HEK293 (cell line): ENCODE measurements around the gene RABIF.

ENCODE experiments used
- CTCF ChIA-PET: fragments of 350-600 bp; formaldehyde crosslinking; extraction: SDS; loops from one replicate; lab custom pipeline; 2021; ENCODE audit warnings: antibody characterized with exemption; lab: Yijun Ruan, JAX
- POLR2A ChIA-PET: fragments of 300-600 bp; formaldehyde crosslinking; extraction: SDS; loops from one replicate; lab custom pipeline; 2020; ENCODE audit warnings: antibody characterized with exemption, inconsistent platforms; lab: Yijun Ruan, JAX
- H3K27ac ChIP-seq: fragments of 200-500 bp; sonication (Bioruptor generic); 2 replicates; pipeline ENCODE4 v1.5.1; 2014; ENCODE audit warnings: low read depth, low read length, control low read depth, inconsistent platforms; ENCODE audit errors: extremely low read depth
- H3K36me3 ChIP-seq, 2 experiments: fragments of 200-500 bp in 1 of 2; sonication (Bioruptor generic) in 1 of 2; 1 replicate in 1 of 2; 2 replicates in 1 of 2; pipeline ENCODE4 v1.5.1; 2014 to 2017; ENCODE audit warnings: inconsistent platforms in 2 of 2, low read length in 2 of 2; ENCODE audit not compliant: control insufficient read depth in 2 of 2, insufficient read depth in 1 of 2
- H3K4me1 ChIP-seq: fragments of 200-500 bp; sonication (Bioruptor generic); 2 replicates; pipeline ENCODE4 v1.5.1; 2014; ENCODE audit warnings: mild to moderate bottlenecking, low read length, inconsistent platforms; ENCODE audit not compliant: control insufficient read depth, insufficient read depth
- H3K4me3 ChIP-seq: 2 replicates; pipeline ENCODE4 v1.5.1; 2011; ENCODE audit warnings: low read depth, mild to moderate bottlenecking, control low read depth, low read length, moderate library complexity
- H3K9me3 ChIP-seq: fragments of 200-500 bp; sonication (Bioruptor generic); 2 replicates; pipeline ENCODE4 v1.5.1; 2014; ENCODE audit warnings: low read depth, low read length, inconsistent platforms; ENCODE audit not compliant: control insufficient read depth, insufficient read depth
- GLIS1 ChIP-seq: fragments of 450-650 bp; formaldehyde crosslinking; IDR thresholded peaks from 2 replicates; pipeline ENCODE4 v1.5.1; 2016; ENCODE audit warnings: missing biosample characterization, missing genetic modification characterization
- KLF8 ChIP-seq: fragments of 450-650 bp; formaldehyde crosslinking; IDR thresholded peaks from 2 replicates; pipeline ENCODE4 v1.5.1; 2016; ENCODE audit warnings: missing biosample characterization, missing genetic modification characterization
- ZBTB17 ChIP-seq: fragments of 450-650 bp; formaldehyde crosslinking; IDR thresholded peaks from 2 replicates; pipeline ENCODE4 v1.5.1; 2016; ENCODE audit warnings: missing biosample characterization, missing genetic modification characterization
- ZBTB8A ChIP-seq: fragments of 450-650 bp; formaldehyde crosslinking; IDR thresholded peaks from 2 replicates; pipeline ENCODE4 v1.5.1; 2016; ENCODE audit warnings: missing biosample characterization, missing genetic modification characterization
- ZIC2 ChIP-seq: fragments of 450-650 bp; formaldehyde crosslinking; IDR thresholded peaks from 2 replicates; pipeline ENCODE4 v1.5.1; 2016; ENCODE audit warnings: missing biosample characterization, missing genetic modification characterization
- ZNF16 ChIP-seq: fragments of 450-650 bp; formaldehyde crosslinking; IDR thresholded peaks from 2 replicates; pipeline ENCODE4 v1.5.1; 2016; ENCODE audit warnings: low read depth, missing biosample characterization, missing genetic modification characterization
- ZNF600 ChIP-seq: fragments of 450-650 bp; formaldehyde crosslinking; IDR thresholded peaks from 2 replicates; pipeline ENCODE4 v1.5.1; 2016; ENCODE audit warnings: missing biosample characterization, missing genetic modification characterization
- ZNF660 ChIP-seq: fragments of 450-650 bp; IDR thresholded peaks from 2 replicates; pipeline ENCODE4 v1.5.1; 2018; ENCODE audit warnings: missing biosample characterization, mild to moderate bottlenecking, missing genetic modification characterization
- TF ChIP-seq, protein P1 (sequence below): fragments of 450-650 bp; formaldehyde crosslinking; IDR thresholded peaks from 2 replicates; pipeline ENCODE4 v1.5.1; 2016; ENCODE audit warnings: missing biosample characterization, missing genetic modification characterization
- TF ChIP-seq, protein P2 (sequence below): fragments of 450-650 bp; formaldehyde crosslinking; IDR thresholded peaks from 2 replicates; pipeline ENCODE4 v1.5.1; 2016; ENCODE audit warnings: missing biosample characterization, missing genetic modification characterization
- TF ChIP-seq, protein P3 (sequence below): fragments of 450-650 bp; formaldehyde crosslinking; IDR thresholded peaks from 2 replicates; pipeline ENCODE4 v1.5.1; 2017; ENCODE audit warnings: missing biosample characterization, missing genetic modification characterization
- TF ChIP-seq, protein P4 (sequence below): fragments of 450-650 bp; formaldehyde crosslinking; IDR thresholded peaks from 2 replicates; pipeline ENCODE4 v1.5.1; 2016; ENCODE audit warnings: missing biosample characterization, missing genetic modification characterization

The RABIF gene

DNA sequence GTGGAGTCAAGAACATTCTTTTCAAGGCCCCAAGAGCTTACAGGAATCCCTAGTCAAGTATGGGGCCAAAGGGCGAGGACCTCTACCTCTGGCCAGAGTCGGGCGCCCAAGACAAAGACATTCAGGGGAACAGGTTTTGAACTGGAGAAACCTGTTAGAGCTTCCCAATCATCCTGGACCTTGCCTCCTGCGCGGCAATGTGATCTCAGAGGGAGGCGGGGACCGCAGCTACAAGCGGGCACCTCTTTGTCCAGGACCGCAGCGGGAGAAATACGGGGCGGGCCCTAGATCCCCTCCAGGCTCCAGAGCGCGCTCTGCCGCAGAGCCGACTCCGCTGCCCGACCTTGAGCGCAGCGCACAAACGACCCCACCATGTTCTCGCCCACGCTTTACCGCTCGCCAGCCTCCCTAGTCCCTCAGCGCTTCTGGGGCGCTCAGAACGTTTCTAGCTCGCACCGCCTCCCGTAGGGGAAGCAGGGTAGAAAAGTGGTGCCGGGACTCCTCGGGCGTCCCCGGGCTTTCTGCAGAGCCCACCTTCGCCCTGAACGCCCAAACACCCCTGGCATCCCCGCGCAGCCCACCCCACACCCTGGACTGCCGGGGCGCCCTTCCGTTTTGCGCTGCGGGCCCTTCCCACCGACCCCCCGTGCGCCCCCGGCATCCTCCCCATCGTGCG lies 28.1 kb downstream of the RABIF start (continued):
- TF ChIP-seq ZNF16 (tag by site-specific recombination) (no peak), ZBTB8A (tag by site-specific recombination) (peak; percentile 90), KLF8 (tag by site-specific recombination) (peak; percentile 34; the same call in 1 of the 2 replicates)
- TF ChIP-seq, protein P1, sequence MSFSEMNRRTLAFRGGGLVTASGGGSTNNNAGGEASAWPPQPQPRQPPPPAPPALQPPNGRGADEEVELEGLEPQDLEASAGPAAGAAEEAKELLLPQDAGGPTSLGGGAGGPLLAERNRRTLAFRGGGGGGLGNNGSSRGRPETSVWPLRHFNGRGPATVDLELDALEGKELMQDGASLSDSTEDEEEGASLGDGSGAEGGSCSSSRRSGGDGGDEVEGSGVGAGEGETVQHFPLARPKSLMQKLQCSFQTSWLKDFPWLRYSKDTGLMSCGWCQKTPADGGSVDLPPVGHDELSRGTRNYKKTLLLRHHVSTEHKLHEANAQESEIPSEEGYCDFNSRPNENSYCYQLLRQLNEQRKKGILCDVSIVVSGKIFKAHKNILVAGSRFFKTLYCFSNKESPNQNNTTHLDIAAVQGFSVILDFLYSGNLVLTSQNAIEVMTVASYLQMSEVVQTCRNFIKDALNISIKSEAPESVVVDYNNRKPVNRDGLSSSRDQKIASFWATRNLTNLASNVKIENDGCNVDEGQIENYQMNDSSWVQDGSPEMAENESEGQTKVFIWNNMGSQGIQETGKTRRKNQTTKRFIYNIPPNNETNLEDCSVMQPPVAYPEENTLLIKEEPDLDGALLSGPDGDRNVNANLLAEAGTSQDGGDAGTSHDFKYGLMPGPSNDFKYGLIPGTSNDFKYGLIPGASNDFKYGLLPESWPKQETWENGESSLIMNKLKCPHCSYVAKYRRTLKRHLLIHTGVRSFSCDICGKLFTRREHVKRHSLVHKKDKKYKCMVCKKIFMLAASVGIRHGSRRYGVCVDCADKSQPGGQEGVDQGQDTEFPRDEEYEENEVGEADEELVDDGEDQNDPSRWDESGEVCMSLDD (tag by site-specific recombination), result no peak; the same call in 1 of the 2 replicates
- TF ChIP-seq, protein P2, sequence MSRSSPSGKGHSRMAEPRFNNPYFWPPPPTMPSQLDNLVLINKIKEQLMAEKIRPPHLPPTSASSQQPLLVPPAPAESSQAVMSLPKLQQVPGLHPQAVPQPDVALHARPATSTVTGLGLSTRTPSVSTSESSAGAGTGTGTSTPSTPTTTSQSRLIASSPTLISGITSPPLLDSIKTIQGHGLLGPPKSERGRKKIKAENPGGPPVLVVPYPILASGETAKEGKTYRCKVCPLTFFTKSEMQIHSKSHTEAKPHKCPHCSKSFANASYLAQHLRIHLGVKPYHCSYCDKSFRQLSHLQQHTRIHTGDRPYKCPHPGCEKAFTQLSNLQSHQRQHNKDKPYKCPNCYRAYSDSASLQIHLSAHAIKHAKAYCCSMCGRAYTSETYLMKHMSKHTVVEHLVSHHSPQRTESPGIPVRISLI (tag by site-specific recombination), result no peak
- TF ChIP-seq, all 188 proteins: peak for 41

DNA sequence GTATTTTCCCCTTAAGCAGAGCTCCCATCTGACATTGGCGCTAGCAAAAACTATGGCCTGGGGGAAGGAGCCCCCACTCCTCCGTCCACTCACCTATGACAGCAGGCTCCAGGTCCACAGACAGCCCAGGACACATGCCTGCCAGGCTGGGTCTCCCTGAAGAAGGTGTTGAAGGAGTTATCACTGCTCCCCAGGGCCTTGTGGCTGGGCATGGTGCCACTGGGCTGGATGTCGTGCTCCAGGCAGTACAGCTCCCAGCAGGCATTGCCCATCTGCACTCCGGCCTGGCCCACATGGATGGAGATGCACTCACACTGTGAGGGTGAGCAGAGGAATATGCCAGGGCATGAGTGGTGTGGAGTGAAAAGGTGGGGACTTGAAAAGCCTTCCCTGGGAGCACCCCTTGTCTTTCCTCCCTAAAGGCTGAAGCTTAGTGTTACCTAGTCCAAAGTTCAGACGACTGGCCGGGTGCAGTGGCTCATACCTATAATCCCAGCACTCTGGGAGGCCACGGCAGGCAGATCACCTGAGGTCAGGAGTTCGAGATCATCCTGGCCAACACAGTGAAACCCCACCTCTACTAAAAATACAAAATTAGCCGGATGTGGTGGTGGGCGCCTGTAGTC lies 30.0 kb downstream of the RABIF start:
- peaks cover 0 to 13% of the 10 kb centered on the region in 2 experiments; a peak in 1 of 3 replicates for H3K36me3 ChIP-seq
- CTCF ChIA-PET, result interaction anchor here (1.1 kb wide), 1 partner anchor 118 kb away, joined by 3 read pairs; no protein-coding TSS in a partner anchor

DNA sequence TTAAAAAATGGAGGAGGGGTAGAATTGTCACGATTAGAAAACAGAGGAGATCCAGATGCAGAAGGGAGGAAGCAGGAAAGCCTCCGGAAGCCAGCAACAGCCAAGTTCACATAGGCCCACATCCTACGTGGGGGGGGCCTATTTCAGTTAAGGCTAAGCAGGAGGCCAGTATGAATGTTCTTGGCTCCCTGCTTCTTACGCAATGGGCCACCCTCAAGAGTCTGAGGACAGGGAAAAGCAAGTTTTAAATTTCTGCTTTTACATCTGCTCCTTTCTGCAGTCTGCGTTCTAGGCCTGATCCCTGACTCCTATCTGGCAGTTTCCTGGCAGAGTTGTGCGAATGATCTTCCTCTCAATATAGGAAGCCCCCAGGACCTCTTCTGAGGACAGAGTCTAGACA lies 30.6 kb downstream of the RABIF start:
- no peaks in the 10 kb centered on the region for H3K9me3 ChIP-seq
- H3K4me1 ChIP-seq, result peaks cover 3% of the 10 kb centered on the region
- peak; percentile 86; the same call in 1 of the 2 replicates for TF ChIP-seq ZBTB17 (tag by site-specific recombination)
- TF ChIP-seq, protein P3, sequence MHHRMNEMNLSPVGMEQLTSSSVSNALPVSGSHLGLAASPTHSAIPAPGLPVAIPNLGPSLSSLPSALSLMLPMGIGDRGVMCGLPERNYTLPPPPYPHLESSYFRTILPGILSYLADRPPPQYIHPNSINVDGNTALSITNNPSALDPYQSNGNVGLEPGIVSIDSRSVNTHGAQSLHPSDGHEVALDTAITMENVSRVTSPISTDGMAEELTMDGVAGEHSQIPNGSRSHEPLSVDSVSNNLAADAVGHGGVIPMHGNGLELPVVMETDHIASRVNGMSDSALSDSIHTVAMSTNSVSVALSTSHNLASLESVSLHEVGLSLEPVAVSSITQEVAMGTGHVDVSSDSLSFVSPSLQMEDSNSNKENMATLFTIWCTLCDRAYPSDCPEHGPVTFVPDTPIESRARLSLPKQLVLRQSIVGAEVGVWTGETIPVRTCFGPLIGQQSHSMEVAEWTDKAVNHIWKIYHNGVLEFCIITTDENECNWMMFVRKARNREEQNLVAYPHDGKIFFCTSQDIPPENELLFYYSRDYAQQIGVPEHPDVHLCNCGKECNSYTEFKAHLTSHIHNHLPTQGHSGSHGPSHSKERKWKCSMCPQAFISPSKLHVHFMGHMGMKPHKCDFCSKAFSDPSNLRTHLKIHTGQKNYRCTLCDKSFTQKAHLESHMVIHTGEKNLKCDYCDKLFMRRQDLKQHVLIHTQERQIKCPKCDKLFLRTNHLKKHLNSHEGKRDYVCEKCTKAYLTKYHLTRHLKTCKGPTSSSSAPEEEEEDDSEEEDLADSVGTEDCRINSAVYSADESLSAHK, result no peak
- peak; percentile 50; the same call in 1 of the 2 replicates for TF ChIP-seq GLIS1 (tag by site-specific recombination)
- no peak overlapping the region for H3K4me3 ChIP-seq
- CTCF ChIA-PET, result no interaction called here
- H3K27ac ChIP-seq, result no peak overlapping the region; the same call in 1 of the 2 replicates
- POLR2A ChIA-PET, result no interaction called here
- peaks cover 0 to 13% of the 10 kb centered on the region in 2 experiments; a peak in 1 of 3 replicates for H3K36me3 ChIP-seq

More for the DNA sequence above, 30.0 kb downstream of the RABIF start:
- peaks cover 3% of the 10 kb centered on the region for H3K4me1 ChIP-seq
- POLR2A ChIA-PET, result no interaction called here
- no peak overlapping the region for H3K27ac ChIP-seq
- no peak overlapping the region for H3K4me3 ChIP-seq
- TF ChIP-seq ZIC2 (tag by site-specific recombination) (peak; percentile 37), ZNF660 (no peak), ZBTB17 (tag by site-specific recombination) (peak; percentile 66)
- TF ChIP-seq, all 188 proteins: peak for 2
- no peaks in the 10 kb centered on the region for H3K9me3 ChIP-seq

DNA sequence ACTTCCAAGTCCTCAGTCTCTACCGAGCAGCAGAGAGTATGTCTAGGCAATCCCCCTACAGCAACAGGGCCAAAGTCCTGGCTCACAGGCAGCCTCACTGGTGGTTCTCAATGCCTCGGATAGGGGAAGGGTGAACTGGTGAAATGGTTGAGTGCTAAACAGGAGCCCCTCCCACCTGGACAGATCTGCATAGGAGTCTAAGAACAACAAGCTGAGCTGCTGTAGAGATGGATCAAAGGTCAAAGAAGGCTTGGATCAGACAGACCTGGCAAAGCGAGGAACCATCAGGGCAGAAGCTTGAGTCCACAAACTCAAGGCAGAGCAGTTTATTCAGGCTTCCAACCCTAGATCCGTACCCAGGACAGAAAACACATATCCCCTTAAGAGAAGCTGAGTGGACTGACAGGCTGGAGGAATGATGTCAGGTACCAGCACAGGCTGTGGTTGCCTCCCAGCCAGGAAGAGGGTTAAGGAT lies 31.8 kb downstream of the RABIF start:
- Histone ChIP-seq H3K4me1 (peaks cover 3% of the 10 kb centered on the region), H3K9me3 (no peaks in the 10 kb centered on the region), H3K27ac (no peak overlapping the region), H3K4me3 (no peak overlapping the region), H3K36me3 (peaks cover 0 to 13% of the 10 kb centered on the region in 2 experiments; a peak in 1 of 3 replicates)
- CTCF ChIA-PET, result interaction anchor here (0.9 kb wide), 1 partner anchor 143 kb away, joined by 3 read pairs; no protein-coding TSS in a partner anchor
- POLR2A ChIA-PET, result interaction anchor here (0.6 kb wide), 1 partner anchor 9 kb away, joined by 3 read pairs; no protein-coding TSS in a partner anchor
- TF ChIP-seq, protein P4, sequence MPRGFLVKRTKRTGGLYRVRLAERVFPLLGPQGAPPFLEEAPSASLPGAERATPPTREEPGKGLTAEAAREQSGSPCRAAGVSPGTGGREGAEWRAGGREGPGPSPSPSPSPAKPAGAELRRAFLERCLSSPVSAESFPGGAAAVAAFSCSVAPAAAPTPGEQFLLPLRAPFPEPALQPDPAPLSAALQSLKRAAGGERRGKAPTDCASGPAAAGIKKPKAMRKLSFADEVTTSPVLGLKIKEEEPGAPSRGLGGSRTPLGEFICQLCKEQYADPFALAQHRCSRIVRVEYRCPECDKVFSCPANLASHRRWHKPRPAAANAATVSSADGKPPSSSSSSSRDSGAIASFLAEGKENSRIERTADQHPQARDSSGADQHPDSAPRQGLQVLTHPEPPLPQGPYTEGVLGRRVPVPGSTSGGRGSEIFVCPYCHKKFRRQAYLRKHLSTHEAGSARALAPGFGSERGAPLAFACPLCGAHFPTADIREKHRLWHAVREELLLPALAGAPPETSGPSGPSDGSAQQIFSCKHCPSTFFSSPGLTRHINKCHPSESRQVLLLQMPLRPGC (tag by site-specific recombination), result no peak
- TF ChIP-seq ZNF600 (tag by site-specific recombination), result peak; percentile 58; the same call in 1 of the 2 replicates
